ENCODE data around the gene PIGZ.

DNA sequence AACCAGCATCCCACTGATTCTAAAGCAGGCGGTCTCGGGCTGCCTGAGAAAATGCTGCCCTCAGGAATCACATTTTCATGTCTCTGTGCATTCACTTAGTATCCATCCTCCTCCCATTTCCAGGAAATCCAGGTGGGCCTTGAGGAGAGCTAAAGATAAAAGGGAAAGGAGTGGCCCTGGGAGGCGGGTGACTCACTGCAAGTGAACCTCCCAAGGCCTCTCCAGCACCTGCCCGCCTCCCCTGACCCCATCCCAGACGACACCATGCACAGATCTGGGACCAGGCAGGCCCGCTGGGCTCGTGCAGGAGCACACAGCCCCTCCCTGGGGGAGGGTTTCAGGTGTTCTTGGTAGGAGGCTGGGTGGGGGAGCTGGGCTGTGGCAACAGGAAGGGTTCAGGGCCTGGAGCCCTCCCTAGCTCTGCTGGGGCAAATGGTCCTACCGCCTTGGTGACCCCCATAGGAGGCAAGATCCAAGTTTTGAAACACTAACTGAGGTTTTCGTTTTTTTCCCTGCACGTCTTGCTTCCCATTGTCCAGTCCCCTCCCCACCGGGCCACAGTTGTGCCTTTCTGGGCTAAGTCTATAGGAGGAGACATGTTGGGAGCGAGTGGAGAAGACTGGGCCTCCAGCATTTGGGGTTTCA is 38.8 kb upstream of the PIGZ start:
- TF ChIP-seq, protein P1, sequence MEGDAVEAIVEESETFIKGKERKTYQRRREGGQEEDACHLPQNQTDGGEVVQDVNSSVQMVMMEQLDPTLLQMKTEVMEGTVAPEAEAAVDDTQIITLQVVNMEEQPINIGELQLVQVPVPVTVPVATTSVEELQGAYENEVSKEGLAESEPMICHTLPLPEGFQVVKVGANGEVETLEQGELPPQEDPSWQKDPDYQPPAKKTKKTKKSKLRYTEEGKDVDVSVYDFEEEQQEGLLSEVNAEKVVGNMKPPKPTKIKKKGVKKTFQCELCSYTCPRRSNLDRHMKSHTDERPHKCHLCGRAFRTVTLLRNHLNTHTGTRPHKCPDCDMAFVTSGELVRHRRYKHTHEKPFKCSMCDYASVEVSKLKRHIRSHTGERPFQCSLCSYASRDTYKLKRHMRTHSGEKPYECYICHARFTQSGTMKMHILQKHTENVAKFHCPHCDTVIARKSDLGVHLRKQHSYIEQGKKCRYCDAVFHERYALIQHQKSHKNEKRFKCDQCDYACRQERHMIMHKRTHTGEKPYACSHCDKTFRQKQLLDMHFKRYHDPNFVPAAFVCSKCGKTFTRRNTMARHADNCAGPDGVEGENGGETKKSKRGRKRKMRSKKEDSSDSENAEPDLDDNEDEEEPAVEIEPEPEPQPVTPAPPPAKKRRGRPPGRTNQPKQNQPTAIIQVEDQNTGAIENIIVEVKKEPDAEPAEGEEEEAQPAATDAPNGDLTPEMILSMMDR (IDR thresholded peaks at IDR 0.05; ENCODE audit: low read depth, low read length), result no peak
- no peak for TF ChIP-seq EZH2phosphoT487 (IDR thresholded peaks at IDR 0.05; ENCODE audit: low read depth)

Measured in OCI-LY3 (cell line).